A673 (cell line): ENCODE data around the gene TAS2R19. TPM values are rescaled to one million over a fixed set of nuclear protein-coding genes. Genes with fewer than 3 reads are reported as not detected.
"Not testable (repeated sequence)": the region's sequence is repeated elsewhere in the genome, so short reads cannot be mapped to it uniquely, and the experiment has no call there.

Source experiments
- BruUV-seq: library from RNA; stranded (reverse); fragments of 400-500 nt; replicated peaks from 2 replicates; lab custom pipeline; 2021; lab: Mats Ljungman, UMichigan
- CTCF ChIA-PET: fragments of 300-600 bp; sonication (Branson Sonifier 250); formaldehyde crosslinking; loops from one replicate; lab custom pipeline; 2022; ENCODE audit warnings: antibody characterized with exemption; lab: Charles Lee
- POLR2A ChIA-PET: fragments of 300-600 bp; sonication (Branson Sonifier 250); formaldehyde crosslinking; loops from one replicate; lab custom pipeline; 2022; ENCODE audit warnings: antibody characterized with exemption; ENCODE audit not compliant: low non-redundant PET; lab: Charles Lee
- DNase-seq: peaks from one replicate; pipeline ENCODE4 v3.0.0-alpha.2; 2015; ENCODE audit warnings: low spot score
- H3K27ac ChIP-seq: fragments of 200-600 bp; sonication (generic); 2 replicates; pipeline ENCODE4 v1.5.1; 2016; ENCODE audit warnings: mixed run types, low read depth, mild to moderate bottlenecking, mixed read lengths, antibody characterized with exemption, low read length; ENCODE audit not compliant: poor library complexity, severe bottlenecking
- H3K27me3 ChIP-seq: fragments of 200-600 bp; sonication (generic); replicated peaks from 2 replicates; pipeline ENCODE4 v1.6.1; 2017; ENCODE audit warnings: mixed run types, low read depth, mild to moderate bottlenecking, mixed read lengths, antibody characterized with exemption, low read length; ENCODE audit not compliant: insufficient read depth, poor library complexity
- H3K36me3 ChIP-seq: fragments of 200-600 bp; sonication (generic); 2 replicates; pipeline ENCODE4 v1.6.1; 2016; ENCODE audit warnings: mixed run types, mild to moderate bottlenecking, mixed read lengths, antibody characterized with exemption, low read length; ENCODE audit not compliant: insufficient read depth, poor library complexity, severe bottlenecking
- H3K4me1 ChIP-seq: fragments of 200-600 bp; sonication (generic); 2 replicates; pipeline ENCODE4 v1.6.1; 2017; ENCODE audit warnings: mixed run types, mild to moderate bottlenecking, mixed read lengths, antibody characterized with exemption, low read length; ENCODE audit not compliant: insufficient read depth, poor library complexity, severe bottlenecking
- H3K4me3 ChIP-seq: fragments of 200-600 bp; sonication (generic); 2 replicates; pipeline ENCODE4 v1.5.1; 2016; ENCODE audit warnings: low read depth, mixed run types, mild to moderate bottlenecking, mixed read lengths, low read length; ENCODE audit not compliant: poor library complexity, severe bottlenecking
- H3K9me3 ChIP-seq: fragments of 200-600 bp; sonication (generic); 2 replicates; pipeline ENCODE4 v1.6.1; 2016; ENCODE audit warnings: mixed run types, low read depth, mild to moderate bottlenecking, mixed read lengths, antibody characterized with exemption, low read length; ENCODE audit not compliant: poor library complexity, severe bottlenecking
- CTCF ChIP-seq: fragments of 300-800, 200-600 bp; sonication (generic); conservative IDR thresholded peaks from 2 replicates; pipeline ENCODE4 v1.5.1; 2017; ENCODE audit warnings: low read depth, mild to moderate bottlenecking, antibody characterized with exemption, low read length, moderate library complexity, mixed read lengths
- EZH2 ChIP-seq: fragments of 200-600 bp; sonication (generic); IDR thresholded peaks from 2 replicates; pipeline ENCODE4 v1.6.1; 2017; ENCODE audit warnings: borderline replicate concordance, low read depth, mild to moderate bottlenecking, mixed read lengths, antibody characterized with exemption, low read length; ENCODE audit not compliant: poor library complexity, severe bottlenecking
- intact Hi-C: fragments of 100-400 bp; cut with micrococcal nuclease; formaldehyde crosslinking; loops from one replicate; pipeline ENCODE4 v1.10.0; 2022; ENCODE audit not compliant: unreplicated experiment
- total RNA-seq: library from RNA; stranded (reverse); gene quantifications from 2 replicates; pipeline ENCODE4 v1.2.3, GENCODE V29; 2021

TAS2R19 gene
- total RNA-seq, 1 experiment from 2014 or later = 5.2 TPM

GRCh38 chr12:11040162-11040561 is 17.7 kb upstream of the TAS2R19 start:
- intact Hi-C loops = no loop called here
- Histone ChIP-seq H3K9me3 (no peaks in the 10 kb centered on the region), H3K4me1 (peaks cover 3% of the 10 kb centered on the region), H3K27ac (no peak overlapping the region), H3K4me3 (no peak overlapping the region), H3K27me3 (no peaks in the 10 kb centered on the region), H3K36me3 (no peaks in the 10 kb centered on the region)
- peak; percentile 6 for DNase-seq
- POLR2A ChIA-PET = no interaction called here
- BruUV-seq = no TSS peak
- CTCF ChIA-PET = no interaction called here
- TF ChIP-seq EZH2 (no peak), CTCF (no peak)

GRCh38 chr12:11039171-11039570 is 16.8 kb upstream of the TAS2R19 start:
- no peak for DNase-seq
- Histone ChIP-seq H3K36me3 (no peaks in the 10 kb centered on the region), H3K4me1 (peaks cover 3% of the 10 kb centered on the region), H3K27me3 (no peaks in the 10 kb centered on the region), H3K27ac (no peak overlapping the region), H3K9me3 (no peaks in the 10 kb centered on the region), H3K4me3 (no peak overlapping the region)
- POLR2A ChIA-PET = no interaction called here
- TF ChIP-seq CTCF (no peak), EZH2 (no peak)
- CTCF ChIA-PET = no interaction called here
- intact Hi-C loops = loop anchor here (2.0 to 5.0 kb wide), 2 partner anchors 30 to 53 kb away; partner anchors contain the start of gene TAS2R43
- TSS peak; percentile 5 for BruUV-seq

GRCh38 chr12:11033959-11034358 is 11.5 kb upstream of the TAS2R19 start:
- H3K27me3 ChIP-seq, DNase-seq, H3K9me3 ChIP-seq, intact Hi-C loops, BruUV-seq, H3K4me1 ChIP-seq, POLR2A ChIA-PET, H3K27ac ChIP-seq, H3K36me3 ChIP-seq, CTCF ChIA-PET, H3K4me3 ChIP-seq: not testable (repeated sequence)

GRCh38 chr12:11031307-11031706 is 8.9 kb upstream of the TAS2R19 start, which contains the start of gene TAS2R31:
Gene TAS2R31 (minus strand): TSS chr12:11031407. CDS start chr12:11031335, 72 bp downstream.
- Histone ChIP-seq H3K4me3 (no peak within 1 kb of the TSS), H3K36me3 (no peaks in the 10 kb centered on the region), H3K27ac (no peak within 1 kb of the TSS), H3K27me3 (no peaks in the 10 kb centered on the region), H3K4me1 (no peaks in the 10 kb centered on the region), H3K9me3 (no peaks in the 10 kb centered on the region)
- POLR2A ChIA-PET = no interaction called here
- TF ChIP-seq EZH2 = no peak
- TF ChIP-seq CTCF = no peak
- intact Hi-C loops = no loop called here
- BruUV-seq = no TSS peak
- CTCF ChIA-PET = no interaction called here
- no peak for DNase-seq
